ENCODE measurements around the gene DSP.

DSP gene

GRCh38 chr6:7589949-7590917 lies 48.8 kb downstream of the DSP start, which contains the start of gene SNRNP48:
Gene SNRNP48, plus strand, starts transcription at chr6:7590198. Its CDS starts 60 bp downstream, at chr6:7590258.
- in situ Hi-C loops (cut with HindIII; ENCODE audit: low sequenced_read_pairs), result loop anchor here (10.0 kb wide), 1 partner anchor 305 kb away; no protein-coding TSS in a partner anchor

- in situ Hi-C loops (cut with HindIII; ENCODE audit: low sequenced_read_pairs), result no loop called here
These were observed 49.4 kb downstream of the DSP start for GRCh38 chr6:7590918-7591302.

- in situ Hi-C loops (cut with HindIII; ENCODE audit: low sequenced_read_pairs), result no loop called here
These were observed 50.3 kb downstream of the DSP start for GRCh38 chr6:7591770-7592169.

GRCh38 chr6:7593229-7593628 lies 51.8 kb downstream of the DSP start:
- in situ Hi-C loops (cut with HindIII; ENCODE audit: low sequenced_read_pairs), result no loop called here

GRCh38 chr6:7594579-7595125 lies 53.2 kb downstream of the DSP start:
- in situ Hi-C loops (cut with HindIII; ENCODE audit: low sequenced_read_pairs), result no loop called here

- in situ Hi-C loops (cut with HindIII; ENCODE audit: low sequenced_read_pairs), result no loop called here
These were observed 62.5 kb downstream of the DSP start for GRCh38 chr6:7604003-7604402.

GRCh38 chr6:7604506-7604905 lies 63.0 kb downstream of the DSP start:
- in situ Hi-C loops (cut with HindIII; ENCODE audit: low sequenced_read_pairs), result no loop called here

- in situ Hi-C loops (cut with HindIII; ENCODE audit: low sequenced_read_pairs), result no loop called here
These were observed 74.3 kb downstream of the DSP start for GRCh38 chr6:7615611-7616383.

- in situ Hi-C loops (cut with HindIII; ENCODE audit: low sequenced_read_pairs), result no loop called here
These were observed 76.6 kb downstream of the DSP start for GRCh38 chr6:7617801-7618764.

- in situ Hi-C loops (cut with HindIII; ENCODE audit: low sequenced_read_pairs), result no loop called here
These were observed 80.3 kb downstream of the DSP start for GRCh38 chr6:7621761-7622160.

GRCh38 chr6:7624796-7625710 lies 83.6 kb downstream of the DSP start:
- in situ Hi-C loops (cut with HindIII; ENCODE audit: low sequenced_read_pairs), result no loop called here

GRCh38 chr6:7628479-7628878 lies 87.0 kb downstream of the DSP start:
- in situ Hi-C loops (cut with HindIII; ENCODE audit: low sequenced_read_pairs), result no loop called here

GRCh38 chr6:7628909-7629308 lies 87.4 kb downstream of the DSP start:
- in situ Hi-C loops (cut with HindIII; ENCODE audit: low sequenced_read_pairs), result no loop called here

- in situ Hi-C loops (cut with HindIII; ENCODE audit: low sequenced_read_pairs), result no loop called here
These were observed 87.8 kb downstream of the DSP start for GRCh38 chr6:7629321-7629720.

- in situ Hi-C loops (cut with HindIII; ENCODE audit: low sequenced_read_pairs), result no loop called here
These were observed 89.3 kb downstream of the DSP start for GRCh38 chr6:7630792-7631191.

GRCh38 chr6:7631466-7631865 lies 90.0 kb downstream of the DSP start:
- in situ Hi-C loops (cut with HindIII; ENCODE audit: low sequenced_read_pairs), result no loop called here

GRCh38 chr6:7632501-7633290 lies 91.2 kb downstream of the DSP start:
- in situ Hi-C loops (cut with HindIII; ENCODE audit: low sequenced_read_pairs), result no loop called here

GRCh38 chr6:7633361-7633760 lies 91.9 kb downstream of the DSP start:
- in situ Hi-C loops (cut with HindIII; ENCODE audit: low sequenced_read_pairs), result no loop called here

Data from DLD1 (cell line).